ENCODE measurements around the gene DOCK6. TPM values are rescaled to one million over a fixed set of nuclear protein-coding genes. Genes with fewer than 3 reads are reported as not detected.

DOCK6 gene
- total RNA-seq, 1 donor = 13.6 TPM

DNA sequence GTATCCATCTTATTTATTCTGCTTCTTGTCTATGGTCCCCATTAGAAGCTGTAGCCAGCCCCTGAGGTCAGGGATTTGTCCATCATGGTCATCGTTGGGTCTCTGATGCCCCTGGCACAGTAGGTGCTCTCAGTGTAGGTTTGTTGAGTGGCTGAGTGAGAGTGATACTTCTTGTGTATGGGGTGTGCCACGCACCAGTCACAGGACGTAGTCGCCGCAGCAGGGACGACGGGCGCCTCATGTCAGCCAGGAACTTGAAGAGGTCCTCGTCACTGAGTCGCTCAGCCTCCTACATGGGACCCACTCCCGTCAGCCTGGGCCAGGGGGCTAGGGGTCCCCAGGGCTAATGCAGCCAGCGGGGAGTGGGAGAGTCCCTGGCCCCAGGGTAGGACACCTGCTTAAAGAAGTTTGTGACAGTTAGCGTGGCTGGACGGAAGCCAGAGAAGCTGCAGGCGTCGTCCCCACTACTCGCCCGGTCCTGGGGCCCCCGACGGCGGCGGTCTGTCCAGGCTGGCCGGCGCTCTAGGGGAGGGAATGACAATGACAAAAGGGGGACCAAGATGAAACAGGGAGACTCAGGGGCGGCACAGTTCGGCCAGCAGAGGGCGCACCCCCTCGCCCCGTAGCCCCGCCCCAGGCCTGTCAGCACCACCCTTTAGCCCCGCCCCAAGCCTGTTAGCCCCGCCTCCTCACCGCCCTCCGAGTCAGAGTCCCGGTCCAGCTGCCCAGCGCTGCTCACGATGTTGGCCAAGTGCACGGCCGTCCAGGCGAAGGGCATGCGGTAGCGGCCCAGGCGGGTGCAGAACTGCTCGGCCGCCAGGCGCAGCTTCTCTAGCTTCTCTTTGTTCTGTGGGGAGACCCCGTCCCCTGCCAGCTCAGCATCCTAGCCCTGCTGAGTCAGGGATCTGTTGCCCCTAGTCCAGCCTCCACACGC, 19.2 kb downstream of the DOCK6 start:
- DNase-seq (ENCODE audit: low read depth) = peak; percentile 82
- H3K4me3 ChIP-seq (ENCODE audit: low read depth, low read length) = no peak overlapping the region
- TF ChIP-seq, protein P1, sequence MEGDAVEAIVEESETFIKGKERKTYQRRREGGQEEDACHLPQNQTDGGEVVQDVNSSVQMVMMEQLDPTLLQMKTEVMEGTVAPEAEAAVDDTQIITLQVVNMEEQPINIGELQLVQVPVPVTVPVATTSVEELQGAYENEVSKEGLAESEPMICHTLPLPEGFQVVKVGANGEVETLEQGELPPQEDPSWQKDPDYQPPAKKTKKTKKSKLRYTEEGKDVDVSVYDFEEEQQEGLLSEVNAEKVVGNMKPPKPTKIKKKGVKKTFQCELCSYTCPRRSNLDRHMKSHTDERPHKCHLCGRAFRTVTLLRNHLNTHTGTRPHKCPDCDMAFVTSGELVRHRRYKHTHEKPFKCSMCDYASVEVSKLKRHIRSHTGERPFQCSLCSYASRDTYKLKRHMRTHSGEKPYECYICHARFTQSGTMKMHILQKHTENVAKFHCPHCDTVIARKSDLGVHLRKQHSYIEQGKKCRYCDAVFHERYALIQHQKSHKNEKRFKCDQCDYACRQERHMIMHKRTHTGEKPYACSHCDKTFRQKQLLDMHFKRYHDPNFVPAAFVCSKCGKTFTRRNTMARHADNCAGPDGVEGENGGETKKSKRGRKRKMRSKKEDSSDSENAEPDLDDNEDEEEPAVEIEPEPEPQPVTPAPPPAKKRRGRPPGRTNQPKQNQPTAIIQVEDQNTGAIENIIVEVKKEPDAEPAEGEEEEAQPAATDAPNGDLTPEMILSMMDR (IDR thresholded peaks at IDR 0.05; ENCODE audit: insufficient read depth, low read length) = peak; percentile 79

DNA sequence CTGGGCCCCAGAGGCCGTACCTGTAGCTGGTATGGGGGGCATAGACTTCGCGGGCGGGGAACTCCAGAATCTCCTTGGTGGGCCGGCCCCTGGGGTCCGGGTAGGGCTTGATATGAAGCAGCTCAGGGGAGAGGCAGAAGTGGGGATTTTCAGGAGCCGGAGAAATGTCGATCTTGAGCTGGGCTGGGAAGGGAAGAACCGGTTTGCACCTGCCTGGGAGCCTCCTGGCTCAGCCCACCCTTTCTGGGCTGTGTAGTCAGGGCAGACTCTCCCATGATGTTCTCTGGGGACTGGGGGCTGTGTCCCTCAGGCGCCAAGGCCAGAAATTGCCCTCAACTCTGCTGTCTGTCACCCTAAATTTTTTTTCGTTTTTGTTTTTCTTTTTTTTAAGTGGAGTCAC, 20.3 kb downstream of the DOCK6 start:
- DNase-seq (ENCODE audit: low read depth) = no peak
- H3K4me3 ChIP-seq (ENCODE audit: low read depth, low read length) = no peak overlapping the region
- TF ChIP-seq, protein P1 (IDR thresholded peaks at IDR 0.05; ENCODE audit: insufficient read depth, low read length) = no peak

DNA sequence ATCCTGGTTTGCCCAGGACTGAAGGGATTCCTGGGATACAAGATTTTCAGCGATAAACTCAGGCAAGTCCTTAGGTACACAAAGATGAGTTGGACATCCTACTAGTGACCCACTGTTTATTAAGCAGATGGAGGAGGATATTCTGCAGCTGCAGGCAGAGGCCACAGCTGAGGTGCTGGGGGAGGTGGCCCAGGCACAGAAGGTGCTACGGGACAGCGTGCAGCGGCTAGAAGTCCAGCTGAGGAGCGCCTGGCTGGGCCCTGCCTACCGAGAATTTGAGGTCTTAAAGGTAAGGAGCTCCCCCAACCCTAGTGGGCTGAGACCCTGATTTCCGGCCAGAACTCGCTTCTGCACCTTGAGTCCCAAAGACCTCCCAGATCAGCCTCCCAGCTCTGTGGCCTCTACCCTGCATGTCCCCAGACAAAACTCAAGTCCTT, 22.3 kb downstream of the DOCK6 start:
- no peak overlapping the region for H3K4me3 ChIP-seq (ENCODE audit: low read depth, low read length)
- TF ChIP-seq, protein P1 (IDR thresholded peaks at IDR 0.05; ENCODE audit: insufficient read depth, low read length) = no peak

DNA sequence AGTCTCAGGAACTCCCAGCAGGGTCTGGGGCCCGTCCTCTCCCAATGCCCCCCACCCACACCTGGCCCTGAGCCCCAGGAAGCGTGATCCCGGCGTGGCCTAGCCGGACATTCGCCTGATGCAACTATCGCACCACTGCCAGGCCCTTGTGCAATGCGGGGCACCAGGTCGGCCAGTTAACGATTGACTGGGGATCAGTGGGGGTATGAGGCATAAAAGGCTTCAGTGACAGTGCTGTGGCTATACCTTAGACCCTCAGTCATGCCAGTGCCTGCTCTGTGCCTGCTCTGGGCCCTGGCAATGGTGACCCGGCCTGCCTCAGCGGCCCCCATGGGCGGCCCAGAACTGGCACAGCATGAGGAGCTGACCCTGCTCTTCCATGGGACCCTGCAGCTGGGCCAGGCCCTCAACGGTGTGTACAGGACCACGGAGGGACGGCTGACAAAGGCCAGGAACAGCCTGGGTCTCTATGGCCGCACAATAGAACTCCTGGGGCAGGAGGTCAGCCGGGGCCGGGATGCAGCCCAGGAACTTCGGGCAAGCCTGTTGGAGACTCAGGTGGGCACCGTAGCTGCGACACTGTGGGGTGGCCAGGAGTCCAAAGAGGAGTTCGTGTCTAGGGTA, 22.8 kb downstream of the DOCK6 start, which contains the start of gene ANGPTL8:
TSS of gene ANGPTL8 (plus strand) at position 243 of the 624 bp plus-strand sequence. CDS start at position 262, 19 bp downstream.
- TF ChIP-seq, protein P1 (IDR thresholded peaks at IDR 0.05; ENCODE audit: insufficient read depth, low read length) = no peak
- H3K4me3 ChIP-seq (ENCODE audit: low read depth, low read length) = no peak within 1 kb of the TSS
- DNase-seq (ENCODE audit: low read depth) = no peak

More for the DNA sequence above, 22.3 kb downstream of the DOCK6 start:
- no peak for DNase-seq (ENCODE audit: low read depth)

DNA sequence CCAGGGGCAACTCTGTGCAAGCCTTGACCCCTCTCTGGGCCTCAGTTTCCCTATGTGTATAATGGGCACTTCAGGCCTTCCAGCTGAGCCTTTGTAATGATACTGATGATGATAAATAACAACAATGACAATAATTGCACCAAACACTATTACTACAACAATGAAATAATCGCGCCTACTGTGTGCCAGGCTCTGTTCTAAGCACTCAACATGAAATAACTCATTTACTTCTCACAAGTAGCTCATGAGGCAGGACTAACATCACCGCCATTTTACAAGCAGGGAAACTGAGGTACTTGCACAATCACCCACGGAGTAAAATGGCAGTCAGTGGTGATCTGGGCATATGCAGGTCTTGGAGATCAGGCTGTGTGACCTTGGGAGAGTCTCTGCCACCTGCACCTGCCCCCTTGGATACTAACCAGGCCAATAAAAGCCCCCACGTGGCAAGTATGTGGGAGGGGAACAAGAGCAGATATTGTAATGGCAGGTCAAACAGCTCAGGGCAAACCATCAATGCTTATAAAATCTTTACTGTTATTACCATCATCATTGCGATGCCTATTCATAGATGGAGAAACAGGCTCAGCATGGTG, 23.4 kb downstream of the DOCK6 start:
- TF ChIP-seq, protein P1 (IDR thresholded peaks at IDR 0.05; ENCODE audit: insufficient read depth, low read length) = no peak
- H3K4me3 ChIP-seq (ENCODE audit: low read depth, low read length) = no peak overlapping the region
- no peak for DNase-seq (ENCODE audit: low read depth)

DNA sequence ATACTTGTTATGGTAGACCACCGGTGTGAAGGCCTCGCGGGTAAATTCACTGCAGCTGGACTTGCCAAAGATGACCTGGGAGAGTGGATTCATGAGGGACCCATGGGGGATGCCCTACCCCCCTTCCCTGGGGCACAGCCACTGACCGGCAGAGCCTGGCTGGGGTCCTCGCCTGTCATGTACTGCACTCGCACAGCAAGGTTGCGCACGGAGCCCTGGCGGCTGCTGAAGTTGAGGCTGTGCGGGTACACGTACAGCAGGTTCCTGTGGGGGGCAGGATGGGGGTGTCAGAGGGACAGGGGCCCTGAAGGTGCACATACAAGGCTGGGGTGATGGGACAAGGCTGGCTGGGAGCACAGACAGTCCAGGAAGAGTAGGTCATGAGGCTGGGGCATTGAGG, 24.3 kb downstream of the DOCK6 start:
- TF ChIP-seq, protein P1 (IDR thresholded peaks at IDR 0.05; ENCODE audit: insufficient read depth, low read length) = no peak
- H3K4me3 ChIP-seq (ENCODE audit: low read depth, low read length) = no peak overlapping the region
- no peak for DNase-seq (ENCODE audit: low read depth)
